DMS53 (cell line): ENCODE measurements around the gene SECISBP2.

ENCODE experiments used
- DNase-seq: peaks from one replicate; lab custom pipeline; 2025; lab: John Stamatoyannopoulos, UW

Gene SECISBP2

GRCh38 chr9:89408628-89409101 is 90.4 kb downstream of the SECISBP2 start:
- DNase-seq = no peak
